Measurements from ENCODE around the gene ARPC2.

Gene ARPC2

DNA sequence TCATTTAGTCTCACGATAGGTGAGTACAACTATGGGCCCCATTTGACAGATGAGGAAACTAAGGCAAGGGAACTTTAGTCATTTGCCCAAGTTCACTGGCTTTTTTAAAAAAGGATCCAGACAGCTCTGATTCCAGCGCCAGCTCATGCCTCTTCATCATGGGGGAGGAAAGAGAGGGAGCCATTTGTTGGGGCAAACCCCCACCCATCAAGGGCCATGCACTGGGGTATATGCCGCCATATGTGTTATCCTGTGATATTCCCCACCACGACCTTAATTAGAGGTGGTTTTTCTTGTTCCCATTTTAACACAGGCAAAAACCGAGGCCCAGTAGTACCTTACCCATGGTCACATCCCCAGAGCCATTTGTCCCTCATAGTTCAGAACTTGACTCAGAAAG, 43.2 kb downstream of the ARPC2 start:
- Histone ChIP-seq H3K4me1 (ENCODE audit: control insufficient read depth in 1 of 2, insufficient read depth in 2 of 2, low read length in 2 of 2) (peaks cover 63 to 69% of the 10 kb centered on the region in 2 donors), H3K36me3 (ENCODE audit: control insufficient read depth in 1 of 2, insufficient read depth in 2 of 2, low read length in 2 of 2) (peaks cover 13 to 30% of the 10 kb centered on the region in 2 donors), H3K9ac (ENCODE audit: low read depth in 1 of 2, low read length in 2 of 2) (no peak overlapping the region), H3K4me3 (ENCODE audit: low read depth in 1 of 2, low read length in 2 of 2) (no peak overlapping the region), H3K27ac (ENCODE audit: low read depth, low read length) (peak overlapping the region; percentile 0), H3K9me3 (ENCODE audit: control insufficient read depth in 1 of 2, low read length in 2 of 2) (no peaks in the 10 kb centered on the region), H3K27me3 (ENCODE audit: control insufficient read depth in 1 of 2, insufficient read depth in 2 of 2, low read length in 2 of 2) (no peaks in the 10 kb centered on the region)

DNA sequence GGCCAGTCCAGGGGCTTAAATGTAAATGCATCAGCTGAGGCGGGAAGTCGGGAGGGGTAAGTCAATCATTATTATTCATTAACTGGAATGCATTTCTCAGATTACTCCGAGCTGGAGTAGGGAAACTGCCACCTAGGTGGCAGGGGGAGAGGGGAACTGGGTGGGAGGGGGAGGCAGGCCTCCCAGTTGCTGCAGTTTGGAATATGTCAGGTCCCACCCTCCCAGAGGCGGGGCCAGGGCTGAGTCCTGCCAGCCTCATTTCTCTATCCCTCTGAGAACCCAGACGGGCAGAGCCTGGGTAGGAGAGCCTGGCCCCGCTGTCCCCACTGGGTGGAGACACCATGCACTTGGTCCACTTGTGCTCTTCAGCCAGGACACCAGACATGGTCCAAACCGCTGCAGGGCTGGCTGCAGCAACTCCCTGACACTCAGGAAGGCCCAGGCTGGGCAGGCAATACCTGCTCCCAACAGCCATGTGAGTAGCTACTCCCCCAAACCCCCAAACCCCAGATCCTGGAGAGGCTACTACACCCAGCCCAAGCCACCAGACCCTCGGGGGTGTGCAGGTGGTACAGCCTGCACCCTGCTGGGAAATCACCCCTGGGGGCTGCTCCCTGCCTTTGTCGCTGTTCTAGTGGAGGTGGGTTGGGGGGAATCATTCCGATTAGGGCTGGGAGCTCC, 43.9 kb downstream of the ARPC2 start, which contains the start of gene GPBAR1:
Gene GPBAR1 (plus strand): TSS at position 274 of the 681 bp plus-strand sequence. CDS start 1,710 bp downstream, outside the sequence.
- H3K9ac ChIP-seq (ENCODE audit: low read depth in 1 of 2, low read length in 2 of 2) = no peak within 1 kb of the TSS
- no peaks in the 10 kb centered on the region for H3K27me3 ChIP-seq (ENCODE audit: control insufficient read depth in 1 of 2, insufficient read depth in 2 of 2, low read length in 2 of 2)
- H3K9me3 ChIP-seq (ENCODE audit: control insufficient read depth in 1 of 2, low read length in 2 of 2) = no peaks in the 10 kb centered on the region
- H3K27ac ChIP-seq (ENCODE audit: low read depth, low read length) = peak within 1 kb of the TSS; percentile 0
- H3K4me1 ChIP-seq (ENCODE audit: control insufficient read depth in 1 of 2, insufficient read depth in 2 of 2, low read length in 2 of 2) = peaks cover 70 to 75% of the 10 kb centered on the region in 2 donors
- peaks cover 12 to 27% of the 10 kb centered on the region in 2 donors for H3K36me3 ChIP-seq (ENCODE audit: control insufficient read depth in 1 of 2, insufficient read depth in 2 of 2, low read length in 2 of 2)
- H3K4me3 ChIP-seq (ENCODE audit: low read depth in 1 of 2, low read length in 2 of 2) = no peak within 1 kb of the TSS

DNA sequence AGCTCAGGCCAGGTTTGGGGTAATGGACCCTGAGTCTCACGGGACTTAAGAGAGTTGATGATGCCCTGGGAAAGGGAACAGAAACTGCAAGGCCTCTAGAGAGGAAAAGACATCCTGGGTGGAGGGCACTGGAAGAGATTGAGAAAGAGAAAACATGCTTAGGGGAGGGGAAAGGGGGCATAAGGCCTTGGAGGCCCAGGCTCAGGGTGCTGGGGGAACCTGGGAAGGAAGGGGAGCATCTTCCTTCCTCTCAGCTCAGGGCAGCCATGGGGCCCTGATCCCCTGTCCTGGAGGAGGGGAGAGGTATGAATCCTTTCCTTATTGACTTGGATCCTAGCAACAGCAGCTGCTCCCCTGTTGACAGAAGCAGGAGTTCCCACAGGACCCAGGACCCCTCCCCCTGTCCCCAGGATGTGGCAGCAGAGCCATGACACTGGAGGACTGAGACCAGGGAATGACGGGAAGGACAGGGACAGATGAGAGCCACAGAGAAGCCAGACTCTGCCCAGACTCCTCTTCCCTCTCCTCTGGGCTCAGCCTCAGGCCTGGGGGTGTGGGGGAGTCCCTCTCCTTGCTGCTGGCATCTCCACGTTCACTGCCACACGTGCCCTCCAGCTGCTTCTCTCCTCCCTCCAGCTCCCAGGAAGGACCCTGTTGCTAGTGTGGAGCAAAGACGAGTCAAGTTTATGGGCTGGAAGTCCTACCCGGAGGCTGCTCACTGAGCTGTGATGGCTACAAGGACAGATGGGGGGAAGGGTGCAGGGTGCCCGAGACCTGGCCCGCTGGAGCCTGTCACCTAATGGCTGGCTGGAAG, 44.6 kb downstream of the ARPC2 start:
- no peak overlapping the region for H3K9ac ChIP-seq (ENCODE audit: low read depth in 1 of 2, low read length in 2 of 2)
- no peak overlapping the region for H3K27ac ChIP-seq (ENCODE audit: low read depth, low read length)
- H3K4me3 ChIP-seq (ENCODE audit: low read depth in 1 of 2, low read length in 2 of 2) = no peak overlapping the region
- H3K4me1 ChIP-seq (ENCODE audit: control insufficient read depth in 1 of 2, insufficient read depth in 2 of 2, low read length in 2 of 2) = peaks cover 72 to 75% of the 10 kb centered on the region in 2 donors
- H3K36me3 ChIP-seq (ENCODE audit: control insufficient read depth in 1 of 2, insufficient read depth in 2 of 2, low read length in 2 of 2) = peaks cover 16 to 30% of the 10 kb centered on the region in 2 donors
- H3K9me3 ChIP-seq (ENCODE audit: control insufficient read depth in 1 of 2, low read length in 2 of 2) = no peaks in the 10 kb centered on the region
- H3K27me3 ChIP-seq (ENCODE audit: control insufficient read depth in 1 of 2, insufficient read depth in 2 of 2, low read length in 2 of 2) = no peaks in the 10 kb centered on the region

DNA sequence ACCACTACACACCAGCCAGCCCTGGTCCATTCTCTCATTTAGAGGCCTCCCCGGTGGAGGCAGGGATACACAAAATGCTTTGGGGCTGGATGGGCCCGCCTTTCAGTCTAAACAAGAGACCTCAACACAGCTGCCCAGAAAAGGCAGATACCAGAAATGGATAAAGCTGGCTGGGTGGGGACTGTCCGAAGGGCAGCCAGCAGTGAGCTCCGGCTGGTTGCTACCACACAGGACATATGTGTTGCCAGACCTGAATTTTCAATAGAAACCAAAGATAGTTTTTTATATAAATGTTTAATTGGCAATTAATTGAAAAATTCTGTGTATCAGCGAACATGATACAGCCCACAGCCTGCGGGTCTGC, 45.2 kb downstream of the ARPC2 start:
- no peak overlapping the region for H3K4me3 ChIP-seq (ENCODE audit: low read depth in 1 of 2, low read length in 2 of 2)

DNA sequence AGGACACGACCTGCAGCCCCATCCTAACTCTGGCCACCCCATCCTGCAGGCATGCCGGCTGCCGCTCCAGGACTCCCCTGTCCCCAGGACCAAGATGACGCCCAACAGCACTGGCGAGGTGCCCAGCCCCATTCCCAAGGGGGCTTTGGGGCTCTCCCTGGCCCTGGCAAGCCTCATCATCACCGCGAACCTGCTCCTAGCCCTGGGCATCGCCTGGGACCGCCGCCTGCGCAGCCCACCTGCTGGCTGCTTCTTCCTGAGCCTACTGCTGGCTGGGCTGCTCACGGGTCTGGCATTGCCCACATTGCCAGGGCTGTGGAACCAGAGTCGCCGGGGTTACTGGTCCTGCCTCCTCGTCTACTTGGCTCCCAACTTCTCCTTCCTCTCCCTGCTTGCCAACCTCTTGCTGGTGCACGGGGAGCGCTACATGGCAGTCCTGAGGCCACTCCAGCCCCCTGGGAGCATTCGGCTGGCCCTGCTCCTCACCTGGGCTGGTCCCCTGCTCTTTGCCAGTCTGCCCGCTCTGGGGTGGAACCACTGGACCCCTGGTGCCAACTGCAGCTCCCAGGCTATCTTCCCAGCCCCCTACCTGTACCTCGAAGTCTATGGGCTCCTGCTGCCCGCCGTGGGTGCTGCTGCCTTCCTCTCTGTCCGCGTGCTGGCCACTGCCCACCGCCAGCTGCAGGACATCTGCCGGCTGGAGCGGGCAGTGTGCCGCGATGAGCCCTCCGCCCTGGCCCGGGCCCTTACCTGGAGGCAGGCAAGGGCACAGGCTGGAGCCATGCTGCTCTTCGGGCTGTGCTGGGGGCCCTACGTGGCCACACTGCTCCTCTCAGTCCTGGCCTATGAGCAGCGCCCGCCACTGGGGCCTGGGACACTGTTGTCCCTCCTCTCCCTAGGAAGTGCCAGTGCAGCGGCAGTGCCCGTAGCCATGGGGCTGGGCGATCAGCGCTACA, 45.9 kb downstream of the ARPC2 start:
- H3K9me3 ChIP-seq (ENCODE audit: control insufficient read depth in 1 of 2, low read length in 2 of 2) = no peaks in the 10 kb centered on the region
- no peaks in the 10 kb centered on the region for H3K27me3 ChIP-seq (ENCODE audit: control insufficient read depth in 1 of 2, insufficient read depth in 2 of 2, low read length in 2 of 2)
- no peak overlapping the region for H3K4me3 ChIP-seq (ENCODE audit: low read depth in 1 of 2, low read length in 2 of 2)
- no peak overlapping the region for H3K27ac ChIP-seq (ENCODE audit: low read depth, low read length)
- H3K4me1 ChIP-seq (ENCODE audit: control insufficient read depth in 1 of 2, insufficient read depth in 2 of 2, low read length in 2 of 2) = peaks cover 69 to 72% of the 10 kb centered on the region in 2 donors
- peak overlapping the region in 1 of 2 donors; percentile 30 for H3K9ac ChIP-seq (ENCODE audit: low read depth in 1 of 2, low read length in 2 of 2)
- peaks cover 16 to 37% of the 10 kb centered on the region in 2 donors for H3K36me3 ChIP-seq (ENCODE audit: control insufficient read depth in 1 of 2, insufficient read depth in 2 of 2, low read length in 2 of 2)

More for the DNA sequence above, 45.2 kb downstream of the ARPC2 start:
- H3K36me3 ChIP-seq (ENCODE audit: control insufficient read depth in 1 of 2, insufficient read depth in 2 of 2, low read length in 2 of 2) = peaks cover 16 to 31% of the 10 kb centered on the region in 2 donors
- H3K9me3 ChIP-seq (ENCODE audit: control insufficient read depth in 1 of 2, low read length in 2 of 2) = no peaks in the 10 kb centered on the region
- no peak overlapping the region for H3K9ac ChIP-seq (ENCODE audit: low read depth in 1 of 2, low read length in 2 of 2)
- H3K27me3 ChIP-seq (ENCODE audit: control insufficient read depth in 1 of 2, insufficient read depth in 2 of 2, low read length in 2 of 2) = no peaks in the 10 kb centered on the region
- no peak overlapping the region for H3K27ac ChIP-seq (ENCODE audit: low read depth, low read length)
- H3K4me1 ChIP-seq (ENCODE audit: control insufficient read depth in 1 of 2, insufficient read depth in 2 of 2, low read length in 2 of 2) = peaks cover 72% of the 10 kb centered on the region in 2 donors

DNA sequence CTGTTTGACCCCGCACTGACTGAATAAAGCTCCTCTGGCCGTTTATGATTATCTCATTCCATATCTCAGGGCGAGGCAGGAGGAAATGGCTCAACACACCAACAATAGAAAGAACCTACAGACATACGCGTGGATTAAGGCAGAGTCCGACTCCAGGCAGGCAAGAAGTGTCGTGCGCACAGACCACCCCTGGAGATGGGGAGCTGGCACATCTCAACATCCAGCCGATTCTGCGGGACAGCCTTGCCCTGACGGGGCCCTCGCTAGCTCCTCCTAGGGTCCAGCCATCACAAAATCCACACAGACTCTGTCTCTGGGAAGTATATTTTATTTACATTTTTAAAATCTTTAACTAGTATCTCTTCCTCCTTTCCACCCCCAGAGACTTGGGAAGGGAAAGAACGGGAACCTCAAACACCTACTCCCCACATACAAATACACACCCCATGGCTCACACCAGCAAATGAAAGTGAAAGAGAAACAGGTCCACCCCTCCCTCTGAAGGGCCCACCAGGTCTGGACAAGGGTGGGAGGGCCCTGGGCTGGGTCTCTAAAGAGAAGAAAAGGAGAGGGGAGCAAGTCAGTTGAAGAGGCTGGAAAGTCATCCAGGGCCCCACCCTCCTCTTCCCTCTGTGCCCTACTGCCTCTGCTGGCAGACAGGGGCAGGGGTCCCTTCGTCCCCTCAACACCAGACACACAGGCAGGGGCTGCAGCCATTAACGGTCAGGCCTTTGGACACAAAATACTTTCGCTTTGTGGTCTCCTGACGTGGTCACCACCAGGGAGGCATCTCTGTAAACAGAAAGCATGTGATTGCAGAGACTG, 47.0 kb downstream of the ARPC2 start:
- no peaks in the 10 kb centered on the region for H3K9me3 ChIP-seq (ENCODE audit: control insufficient read depth in 1 of 2, low read length in 2 of 2)
- peak overlapping the region; percentile 73 for H3K27ac ChIP-seq (ENCODE audit: low read depth, low read length)
- no peaks in the 10 kb centered on the region for H3K27me3 ChIP-seq (ENCODE audit: control insufficient read depth in 1 of 2, insufficient read depth in 2 of 2, low read length in 2 of 2)
- peak overlapping the region; percentile 15 to 30 for H3K4me3 ChIP-seq (ENCODE audit: low read depth in 1 of 2, low read length in 2 of 2)
- H3K9ac ChIP-seq (ENCODE audit: low read depth in 1 of 2, low read length in 2 of 2) = peak overlapping the region; percentile 44 to 51
- H3K4me1 ChIP-seq (ENCODE audit: control insufficient read depth in 1 of 2, insufficient read depth in 2 of 2, low read length in 2 of 2) = peaks cover 67 to 69% of the 10 kb centered on the region in 2 donors
- H3K36me3 ChIP-seq (ENCODE audit: control insufficient read depth in 1 of 2, insufficient read depth in 2 of 2, low read length in 2 of 2) = peaks cover 16 to 37% of the 10 kb centered on the region in 2 donors

DNA sequence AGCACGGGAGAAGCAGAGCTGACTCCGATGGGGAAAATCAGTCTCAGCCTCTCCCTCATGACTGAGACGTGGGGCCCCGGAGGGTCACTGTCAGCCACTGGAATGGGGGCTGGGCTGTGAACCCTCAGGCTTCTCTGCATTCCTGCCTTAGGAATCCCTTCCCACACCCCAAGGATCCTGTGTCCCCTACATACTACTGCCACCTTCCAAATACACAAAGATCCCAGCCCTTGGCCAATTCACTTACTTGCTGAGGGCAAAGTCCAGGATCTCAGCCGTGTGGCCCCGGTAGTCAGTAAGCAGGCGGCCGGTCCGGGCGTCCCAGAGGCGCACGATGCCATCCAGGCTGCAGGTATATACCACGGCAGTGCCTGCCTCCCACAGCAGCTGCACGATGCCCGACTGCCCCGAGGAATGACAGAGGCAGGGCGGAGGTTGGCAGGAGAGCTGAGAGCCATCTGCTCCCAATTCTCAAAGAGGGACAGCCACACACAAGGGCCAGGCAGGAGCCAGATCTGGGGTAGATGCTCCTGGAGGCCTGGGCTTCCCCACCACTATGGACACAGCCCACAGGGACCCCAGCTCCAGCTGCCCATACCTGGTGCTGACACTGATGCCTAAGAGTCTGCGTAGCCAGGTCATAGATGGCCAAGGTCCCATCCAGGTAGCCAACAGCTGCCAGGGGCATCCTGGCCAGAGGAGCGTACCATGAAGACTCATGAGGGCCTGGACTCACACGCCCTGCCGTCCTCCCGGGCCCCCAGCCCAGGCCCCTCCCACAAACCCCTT, 48.0 kb downstream of the ARPC2 start:
- Histone ChIP-seq H3K9ac (ENCODE audit: low read depth in 1 of 2, low read length in 2 of 2) (peak overlapping the region in 1 of 2 donors; percentile 44), H3K4me1 (ENCODE audit: control insufficient read depth in 1 of 2, insufficient read depth in 2 of 2, low read length in 2 of 2) (peaks cover 62 to 64% of the 10 kb centered on the region in 2 donors), H3K4me3 (ENCODE audit: low read depth in 1 of 2, low read length in 2 of 2) (peak overlapping the region; percentile 15 to 30), H3K27ac (ENCODE audit: low read depth, low read length) (peak overlapping the region; percentile 73), H3K27me3 (ENCODE audit: control insufficient read depth in 1 of 2, insufficient read depth in 2 of 2, low read length in 2 of 2) (no peaks in the 10 kb centered on the region), H3K36me3 (ENCODE audit: control insufficient read depth in 1 of 2, insufficient read depth in 2 of 2, low read length in 2 of 2) (peaks cover 16 to 37% of the 10 kb centered on the region in 2 donors), H3K9me3 (ENCODE audit: control insufficient read depth in 1 of 2, low read length in 2 of 2) (no peaks in the 10 kb centered on the region)

DNA sequence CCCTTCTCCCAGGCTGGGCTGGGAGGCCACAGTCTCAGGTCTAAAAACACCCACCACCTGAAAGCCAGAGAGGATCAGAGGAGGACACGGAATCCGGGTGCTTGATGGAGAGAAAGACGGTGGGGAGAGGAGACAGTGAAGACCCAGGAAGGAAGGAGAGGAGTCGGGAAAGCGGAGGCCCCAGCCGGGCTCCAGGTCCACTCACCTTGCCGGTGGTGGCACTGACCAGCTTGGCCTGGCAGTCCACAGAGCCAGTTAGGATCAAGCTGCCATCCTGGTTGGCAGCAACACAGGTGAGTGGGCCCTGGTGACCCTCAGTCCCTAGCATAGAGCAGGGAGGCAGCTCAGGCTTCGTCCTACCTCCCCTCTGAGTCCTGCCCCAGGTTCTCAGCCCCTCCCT, 48.6 kb downstream of the ARPC2 start:
- Histone ChIP-seq H3K9ac (ENCODE audit: low read depth in 1 of 2, low read length in 2 of 2) (no peak overlapping the region), H3K27me3 (ENCODE audit: control insufficient read depth in 1 of 2, insufficient read depth in 2 of 2, low read length in 2 of 2) (no peaks in the 10 kb centered on the region), H3K27ac (ENCODE audit: low read depth, low read length) (no peak overlapping the region), H3K36me3 (ENCODE audit: control insufficient read depth in 1 of 2, insufficient read depth in 2 of 2, low read length in 2 of 2) (peaks cover 16 to 37% of the 10 kb centered on the region in 2 donors), H3K9me3 (ENCODE audit: control insufficient read depth in 1 of 2, low read length in 2 of 2) (no peaks in the 10 kb centered on the region), H3K4me3 (ENCODE audit: low read depth in 1 of 2, low read length in 2 of 2) (no peak overlapping the region), H3K4me1 (ENCODE audit: control insufficient read depth in 1 of 2, insufficient read depth in 2 of 2, low read length in 2 of 2) (peaks cover 60% of the 10 kb centered on the region in 2 donors)
